Measurements from ENCODE around the gene HACD2. TPM values are rescaled to one million over a fixed set of nuclear protein-coding genes. Genes with fewer than 3 reads are reported as not detected.

The HACD2 gene
- total RNA-seq, 1 donor from 2014 or later = 34.3 TPM

DNA sequence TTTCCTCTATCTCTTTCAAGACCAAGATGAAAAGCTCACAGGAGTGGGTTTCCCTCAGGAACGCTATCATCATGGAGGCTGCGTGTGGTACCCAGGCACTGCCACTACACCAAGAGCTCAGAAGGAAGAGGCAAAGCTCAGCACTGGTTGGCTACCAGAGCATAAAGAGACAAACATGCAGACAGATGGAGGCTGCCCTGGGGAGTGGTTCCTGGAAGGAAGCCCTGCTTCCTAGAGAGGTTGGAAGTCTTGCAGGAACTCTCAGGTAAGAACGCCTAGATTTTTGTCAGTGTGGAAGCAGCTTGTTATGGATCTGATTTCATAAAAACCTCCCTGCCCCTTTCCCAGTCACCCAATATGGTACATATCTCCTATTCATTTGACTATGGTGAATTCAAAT lies 86.1 kb downstream of the HACD2 start:
- H3K27ac ChIP-seq (ENCODE audit: low read depth, low read length) = no peak overlapping the region
- H3K36me3 ChIP-seq (ENCODE audit: insufficient read depth, low read length) = peaks cover 6% of the 10 kb centered on the region
- no peak for TF ChIP-seq EZH2 (IDR thresholded peaks at IDR 0.05; ENCODE audit: insufficient read depth, low read length)
- TF ChIP-seq, protein P1, sequence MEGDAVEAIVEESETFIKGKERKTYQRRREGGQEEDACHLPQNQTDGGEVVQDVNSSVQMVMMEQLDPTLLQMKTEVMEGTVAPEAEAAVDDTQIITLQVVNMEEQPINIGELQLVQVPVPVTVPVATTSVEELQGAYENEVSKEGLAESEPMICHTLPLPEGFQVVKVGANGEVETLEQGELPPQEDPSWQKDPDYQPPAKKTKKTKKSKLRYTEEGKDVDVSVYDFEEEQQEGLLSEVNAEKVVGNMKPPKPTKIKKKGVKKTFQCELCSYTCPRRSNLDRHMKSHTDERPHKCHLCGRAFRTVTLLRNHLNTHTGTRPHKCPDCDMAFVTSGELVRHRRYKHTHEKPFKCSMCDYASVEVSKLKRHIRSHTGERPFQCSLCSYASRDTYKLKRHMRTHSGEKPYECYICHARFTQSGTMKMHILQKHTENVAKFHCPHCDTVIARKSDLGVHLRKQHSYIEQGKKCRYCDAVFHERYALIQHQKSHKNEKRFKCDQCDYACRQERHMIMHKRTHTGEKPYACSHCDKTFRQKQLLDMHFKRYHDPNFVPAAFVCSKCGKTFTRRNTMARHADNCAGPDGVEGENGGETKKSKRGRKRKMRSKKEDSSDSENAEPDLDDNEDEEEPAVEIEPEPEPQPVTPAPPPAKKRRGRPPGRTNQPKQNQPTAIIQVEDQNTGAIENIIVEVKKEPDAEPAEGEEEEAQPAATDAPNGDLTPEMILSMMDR (IDR thresholded peaks at IDR 0.05; ENCODE audit: insufficient read depth, low read depth, low read length) = no peak
- H3K4me1 ChIP-seq (ENCODE audit: insufficient read depth, low read length) = no peaks in the 10 kb centered on the region
- no peaks in the 10 kb centered on the region for H3K27me3 ChIP-seq (ENCODE audit: insufficient read depth, low read length)
- H3K27me3 Mint-ChIP-seq (ENCODE audit: low read depth, unreplicated experiment) = no peaks in the 10 kb centered on the region
- H3K9me3 ChIP-seq (ENCODE audit: insufficient read depth, low read depth, low read length) = no peaks in the 10 kb centered on the region
- peaks cover 9% of the 10 kb centered on the region for H3K36me3 Mint-ChIP-seq (ENCODE audit: low read depth, unreplicated experiment)
- no peak overlapping the region for H3K4me2 ChIP-seq (ENCODE audit: low read length)
- H4K20me1 ChIP-seq (ENCODE audit: insufficient read depth, low read length) = no peaks in the 10 kb centered on the region
- H3K27ac Mint-ChIP-seq (ENCODE audit: unreplicated experiment) = no peak overlapping the region
- H3K79me2 ChIP-seq (ENCODE audit: insufficient read depth, low read length) = no peaks in the 10 kb centered on the region
- no peak overlapping the region for H3K9ac ChIP-seq (ENCODE audit: low read length)
- no peak for DNase-seq (ENCODE audit: low read depth)
- no peak overlapping the region for H3K4me3 ChIP-seq (ENCODE audit: insufficient read depth, low read depth, low read length)
- H2AFZ ChIP-seq (ENCODE audit: low read depth, low read length) = no peak overlapping the region
- H3K4me3 Mint-ChIP-seq (ENCODE audit: unreplicated experiment) = no peak overlapping the region
- peaks cover 5% of the 10 kb centered on the region for H3K4me1 Mint-ChIP-seq (ENCODE audit: low read depth, unreplicated experiment)
- FAIRE-seq = no peak
- no peaks in the 10 kb centered on the region for H3K9me3 Mint-ChIP-seq (ENCODE audit: unreplicated experiment)

- Mint-ChIP-seq H3K4me3 (ENCODE audit: unreplicated experiment) (no peak overlapping the region), H3K27me3 (ENCODE audit: low read depth, unreplicated experiment) (no peaks in the 10 kb centered on the region), H3K4me1 (ENCODE audit: low read depth, unreplicated experiment) (peaks cover 1% of the 10 kb centered on the region), H3K36me3 (ENCODE audit: low read depth, unreplicated experiment) (peaks cover 9% of the 10 kb centered on the region), H3K9me3 (ENCODE audit: unreplicated experiment) (no peaks in the 10 kb centered on the region), H3K27ac (ENCODE audit: unreplicated experiment) (no peak overlapping the region)
- Histone ChIP-seq H3K9me3 (ENCODE audit: insufficient read depth, low read depth, low read length) (no peaks in the 10 kb centered on the region), H3K27ac (ENCODE audit: low read depth, low read length) (no peak overlapping the region), H2AFZ (ENCODE audit: low read depth, low read length) (no peak overlapping the region), H3K4me1 (ENCODE audit: insufficient read depth, low read length) (no peaks in the 10 kb centered on the region), H4K20me1 (ENCODE audit: insufficient read depth, low read length) (no peaks in the 10 kb centered on the region), H3K27me3 (ENCODE audit: insufficient read depth, low read length) (no peaks in the 10 kb centered on the region), H3K9ac (ENCODE audit: low read length) (no peak overlapping the region), H3K4me2 (ENCODE audit: low read length) (no peak overlapping the region), H3K36me3 (ENCODE audit: insufficient read depth, low read length) (peaks cover 6% of the 10 kb centered on the region), H3K4me3 (ENCODE audit: insufficient read depth, low read depth, low read length) (no peak overlapping the region), H3K79me2 (ENCODE audit: insufficient read depth, low read length) (no peaks in the 10 kb centered on the region)
- TF ChIP-seq, protein P1 (IDR thresholded peaks at IDR 0.05; ENCODE audit: insufficient read depth, low read depth, low read length) = no peak
- TF ChIP-seq EZH2 (IDR thresholded peaks at IDR 0.05; ENCODE audit: insufficient read depth, low read length) = no peak
- no peak for FAIRE-seq
- DNase-seq (ENCODE audit: low read depth) = no peak
Measured at GRCh38 chr3:123493912-123494311, 90.9 kb downstream of the HACD2 start.

DNA sequence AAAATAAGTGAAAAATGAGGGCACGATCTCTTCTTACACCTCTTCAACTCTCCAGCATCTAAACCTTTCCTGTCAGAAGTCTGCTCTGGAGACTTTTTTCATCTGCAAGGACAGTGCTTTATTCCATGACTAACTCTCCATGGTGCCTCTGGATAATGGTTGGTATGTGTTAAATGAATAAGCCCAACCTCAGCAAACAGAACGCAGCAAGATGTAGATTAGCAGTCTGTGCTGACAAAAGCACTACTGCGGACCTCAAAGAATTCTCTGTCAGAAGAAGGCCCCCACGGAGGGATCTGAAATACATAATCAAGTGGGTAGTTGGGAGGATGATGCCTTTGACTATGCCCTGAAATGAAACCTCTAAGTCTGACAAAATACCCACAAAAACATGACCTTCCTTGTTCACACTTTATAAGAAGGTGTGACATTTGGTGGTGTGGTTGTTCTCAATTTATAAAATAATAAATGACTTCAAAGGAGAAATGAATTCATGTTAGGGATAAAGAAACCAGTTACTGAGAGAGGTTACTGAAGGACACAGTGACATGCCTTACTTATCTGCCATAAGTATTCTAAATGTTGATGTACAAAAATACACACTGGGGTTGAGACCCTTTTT lies 92.8 kb downstream of the HACD2 start:
- H3K4me3 ChIP-seq (ENCODE audit: insufficient read depth, low read depth, low read length) = no peak overlapping the region
- no peaks in the 10 kb centered on the region for H4K20me1 ChIP-seq (ENCODE audit: insufficient read depth, low read length)
- H3K4me2 ChIP-seq (ENCODE audit: low read length) = no peak overlapping the region
- FAIRE-seq (no peak), DNase-seq (ENCODE audit: low read depth) (no peak)
- TF ChIP-seq, protein P1 (IDR thresholded peaks at IDR 0.05; ENCODE audit: insufficient read depth, low read depth, low read length) = no peak
- no peak for TF ChIP-seq EZH2 (IDR thresholded peaks at IDR 0.05; ENCODE audit: insufficient read depth, low read length)
- no peaks in the 10 kb centered on the region for H3K36me3 ChIP-seq (ENCODE audit: insufficient read depth, low read length)
- no peak overlapping the region for H3K27ac ChIP-seq (ENCODE audit: low read depth, low read length)
- peaks cover 1% of the 10 kb centered on the region for H3K4me1 Mint-ChIP-seq (ENCODE audit: low read depth, unreplicated experiment)
- H3K4me1 ChIP-seq (ENCODE audit: insufficient read depth, low read length) = no peaks in the 10 kb centered on the region
- no peaks in the 10 kb centered on the region for H3K27me3 ChIP-seq (ENCODE audit: insufficient read depth, low read length)
- no peak overlapping the region for H3K4me3 Mint-ChIP-seq (ENCODE audit: unreplicated experiment)
- no peak overlapping the region for H2AFZ ChIP-seq (ENCODE audit: low read depth, low read length)
- H3K9me3 ChIP-seq (ENCODE audit: insufficient read depth, low read depth, low read length) = no peaks in the 10 kb centered on the region
- no peaks in the 10 kb centered on the region for H3K9me3 Mint-ChIP-seq (ENCODE audit: unreplicated experiment)
- H3K9ac ChIP-seq (ENCODE audit: low read length) = no peak overlapping the region
- H3K27me3 Mint-ChIP-seq (ENCODE audit: low read depth, unreplicated experiment) = peaks cover 6% of the 10 kb centered on the region
- H3K27ac Mint-ChIP-seq (ENCODE audit: unreplicated experiment) = no peak overlapping the region
- peaks cover 6% of the 10 kb centered on the region for H3K36me3 Mint-ChIP-seq (ENCODE audit: low read depth, unreplicated experiment)
- no peaks in the 10 kb centered on the region for H3K79me2 ChIP-seq (ENCODE audit: insufficient read depth, low read length)
